Mesenchymal stem cell (in vitro differentiated cells and primary cell): ENCODE data around the gene RABEP1.
"Not testable (repeated sequence)": the region's sequence is repeated elsewhere in the genome, so short reads cannot be mapped to it uniquely, and the experiment has no call there.

Experiments
- DNase-seq: peaks from one replicate; pipeline ENCODE4 v3.0.0-alpha.2; 2013
- H2AFZ ChIP-seq: one replicate; pipeline ENCODE4 v1.6.1; 2013; ENCODE audit warnings: low read depth, mild to moderate bottlenecking, control low read depth, inconsistent platforms, low read length, moderate library complexity
- H2AK5ac ChIP-seq: 2 replicates; pipeline ENCODE4 v1.6.1; 2013; ENCODE audit warnings: low read length, moderate library complexity, mild to moderate bottlenecking, inconsistent platforms; ENCODE audit not compliant: severe bottlenecking
- H2BK120ac ChIP-seq: one replicate; pipeline ENCODE4 v1.6.1; 2013; ENCODE audit warnings: low read depth, mild to moderate bottlenecking, inconsistent platforms, low read length, moderate library complexity
- H2BK12ac ChIP-seq, 2 experiments: one replicate each; pipeline ENCODE4 v1.6.1; 2013; ENCODE audit warnings: inconsistent platforms in 2 of 2, low read length in 2 of 2, mild to moderate bottlenecking in 2 of 2, moderate library complexity in 2 of 2, control low read depth in 1 of 2
- H2BK15ac ChIP-seq: one replicate; pipeline ENCODE4 v1.6.1; 2013; ENCODE audit warnings: mild to moderate bottlenecking, low read depth, inconsistent platforms; ENCODE audit not compliant: poor library complexity, severe bottlenecking
- H2BK5ac ChIP-seq: 2 replicates; pipeline ENCODE4 v1.6.1; 2013; ENCODE audit warnings: low read depth, mild to moderate bottlenecking, low read length, control low read depth, inconsistent platforms; ENCODE audit not compliant: poor library complexity, severe bottlenecking
- H3K14ac ChIP-seq, 2 experiments: one replicate each; pipeline ENCODE4 v1.6.1; 2013; ENCODE audit warnings: inconsistent platforms in 2 of 2, low read length in 2 of 2, control low read depth in 1 of 2, mild to moderate bottlenecking in 1 of 2, moderate library complexity in 1 of 2
- H3K18ac ChIP-seq, 2 experiments: one replicate each; pipeline ENCODE4 v1.6.1; 2013; ENCODE audit warnings: inconsistent platforms in 2 of 2, low read length in 2 of 2, control low read depth in 1 of 2, low read depth in 1 of 2, mild to moderate bottlenecking in 1 of 2
- H3K23ac ChIP-seq, 2 experiments: one replicate each; pipeline ENCODE4 v1.6.1; 2013; ENCODE audit warnings: inconsistent platforms in 2 of 2, low read length in 2 of 2, mild to moderate bottlenecking in 2 of 2, moderate library complexity in 2 of 2, control low read depth in 1 of 2
- H3K27ac ChIP-seq: 2 replicates; pipeline ENCODE4 v1.5.1; 2013; ENCODE audit warnings: mild to moderate bottlenecking, moderate library complexity, low read length, control low read depth, inconsistent platforms; ENCODE audit not compliant: poor library complexity, severe bottlenecking
- H3K27me3 ChIP-seq, 2 experiments: 2 replicates each; pipeline versions ENCODE4 v1.6.1 to v1.7.0; 2013; ENCODE audit warnings: low read length in 2 of 2, mild to moderate bottlenecking in 2 of 2, moderate library complexity in 2 of 2, control low read depth in 1 of 2, inconsistent platforms in 1 of 2; ENCODE audit not compliant: control insufficient read depth in 1 of 2, insufficient read depth in 1 of 2
- H3K36me3 ChIP-seq, 2 experiments: 2 replicates each; pipeline versions ENCODE4 v1.6.1 to v1.7.0; 2013; ENCODE audit warnings: low read length in 2 of 2, control low read depth in 1 of 2, inconsistent platforms in 1 of 2, low read depth in 1 of 2, mild to moderate bottlenecking in 1 of 2; ENCODE audit not compliant: insufficient read depth in 2 of 2, control insufficient read depth in 1 of 2
- H3K4ac ChIP-seq, 2 experiments: one replicate each; pipeline ENCODE4 v1.6.1; 2013; ENCODE audit warnings: inconsistent platforms in 2 of 2, low read length in 2 of 2, mild to moderate bottlenecking in 2 of 2, moderate library complexity in 2 of 2, control low read depth in 1 of 2, low read depth in 1 of 2
- H3K4me1 ChIP-seq: 2 replicates; pipeline ENCODE4 v1.6.1; 2013; ENCODE audit warnings: low read depth, low read length, control low read depth; ENCODE audit not compliant: control insufficient read depth, insufficient read depth
- H3K4me2 ChIP-seq: 2 replicates; pipeline ENCODE4 v1.6.1; 2013; ENCODE audit warnings: low read length, mild to moderate bottlenecking, inconsistent platforms; ENCODE audit not compliant: poor library complexity, severe bottlenecking
- H3K4me3 ChIP-seq, 2 experiments: 2 replicates each; pipeline versions ENCODE4 v1.5.1 to v1.7.0; 2013; ENCODE audit warnings: low read length in 2 of 2, mild to moderate bottlenecking in 2 of 2, control low read depth in 1 of 2, low read depth in 1 of 2; ENCODE audit not compliant: insufficient read depth in 1 of 2
- H3K79me1 ChIP-seq: replicated peaks from 2 replicates; pipeline ENCODE4 v1.6.1; 2013; ENCODE audit warnings: mild to moderate bottlenecking, control low read depth, low read length, inconsistent platforms; ENCODE audit not compliant: poor library complexity, severe bottlenecking
- H3K9ac ChIP-seq: 2 replicates; pipeline ENCODE4 v1.7.0; 2013; ENCODE audit warnings: mild to moderate bottlenecking, low read length, moderate library complexity
- H3K9me3 ChIP-seq: 2 replicates; pipeline ENCODE4 v1.7.0; 2013; ENCODE audit warnings: mild to moderate bottlenecking, low read length; ENCODE audit not compliant: control insufficient read depth
- H4K8ac ChIP-seq: one replicate; pipeline ENCODE4 v1.6.1; 2013; ENCODE audit warnings: inconsistent platforms, mild to moderate bottlenecking, low read length, moderate library complexity
- H4K91ac ChIP-seq: one replicate; pipeline ENCODE4 v1.6.1; 2013; ENCODE audit warnings: mild to moderate bottlenecking, low read length, inconsistent platforms
- WGBS: methylation state at CpG from one replicate; pipeline ENCODE4 v1.1.7; 2013; ENCODE audit warnings: mixed read lengths; 5-methylcytosine and 5-hydroxymethylcytosine counted together

RABEP1 gene

GRCh38 chr17:5236938-5237540 is 45.0 kb upstream of the RABEP1 start:
- H3K4me1 ChIP-seq, result no peaks in the 10 kb centered on the region
- no peak overlapping the region for H3K9ac ChIP-seq
- no peak for DNase-seq
- no peak overlapping the region for H3K18ac ChIP-seq
- H3K79me1 ChIP-seq, result no peaks in the 10 kb centered on the region
- H3K23ac ChIP-seq, result no peak overlapping the region
- H2BK12ac ChIP-seq, result no peak overlapping the region
- no peak overlapping the region for H2AK5ac ChIP-seq
- H2BK5ac ChIP-seq, result no peak overlapping the region
- H3K36me3 ChIP-seq, result peaks cover 0 to 10% of the 10 kb centered on the region in 2 experiments
- no peak overlapping the region for H3K14ac ChIP-seq
- H3K4ac ChIP-seq, result no peak overlapping the region
- WGBS, result 94% methylated on average over 3 of the region's 3 CpGs
- no peak overlapping the region for H2AFZ ChIP-seq
- no peak overlapping the region for H3K27ac ChIP-seq
- H3K4me2 ChIP-seq, result no peak overlapping the region
- H4K91ac ChIP-seq, result no peak overlapping the region
- H3K27me3 ChIP-seq, result peaks cover 2 to 4% of the 10 kb centered on the region in 2 experiments
- no peak overlapping the region for H4K8ac ChIP-seq
- no peaks in the 10 kb centered on the region for H3K9me3 ChIP-seq
- no peak overlapping the region for H2BK15ac ChIP-seq
- H3K4me3 ChIP-seq, result no peak overlapping the region
- no peak overlapping the region for H2BK120ac ChIP-seq

GRCh38 chr17:5237541-5238016 is 44.5 kb upstream of the RABEP1 start:
- DNase-seq, result peak; percentile 46
- Histone ChIP-seq H2BK15ac (no peak overlapping the region), H3K9ac (no peak overlapping the region), H4K8ac (no peak overlapping the region), H3K4me1 (no peaks in the 10 kb centered on the region), H3K27me3 (peaks cover 4% of the 10 kb centered on the region in 2 experiments), H3K36me3 (peaks cover 0 to 10% of the 10 kb centered on the region in 2 experiments), H3K4ac (no peak overlapping the region), H3K4me2 (no peak overlapping the region), H3K4me3 (no peak overlapping the region), H3K79me1 (no peaks in the 10 kb centered on the region), H3K27ac (no peak overlapping the region), H4K91ac (no peak overlapping the region), H2BK120ac (no peak overlapping the region), H3K9me3 (no peaks in the 10 kb centered on the region), H3K23ac (no peak overlapping the region), H3K14ac (no peak overlapping the region), H2AK5ac (no peak overlapping the region), H2BK12ac (no peak overlapping the region), H2AFZ (no peak overlapping the region), H2BK5ac (no peak overlapping the region), H3K18ac (no peak overlapping the region)
- WGBS, result 25% methylated on average over 4 of the region's 6 CpGs

GRCh38 chr17:5238333-5238732 is 43.8 kb upstream of the RABEP1 start:
- Histone ChIP-seq H3K27me3 (peaks cover 4% of the 10 kb centered on the region in 2 experiments), H2BK120ac (no peak overlapping the region), H2BK15ac (no peak overlapping the region), H3K14ac (no peak overlapping the region), H3K4ac (no peak overlapping the region), H3K18ac (no peak overlapping the region), H3K4me1 (no peaks in the 10 kb centered on the region), H3K23ac (no peak overlapping the region), H3K4me3 (no peak overlapping the region), H3K9me3 (no peaks in the 10 kb centered on the region), H2BK5ac (no peak overlapping the region), H3K36me3 (peaks cover 0 to 10% of the 10 kb centered on the region in 2 experiments), H4K91ac (no peak overlapping the region), H3K9ac (no peak overlapping the region), H3K27ac (no peak overlapping the region), H4K8ac (no peak overlapping the region), H2BK12ac (no peak overlapping the region), H3K79me1 (no peaks in the 10 kb centered on the region), H3K4me2 (no peak overlapping the region), H2AK5ac (no peak overlapping the region), H2AFZ (no peak overlapping the region)
- WGBS, result 78% methylated on average over 4 of the region's 4 CpGs
- no peak for DNase-seq

GRCh38 chr17:5239769-5240168 is 42.3 kb upstream of the RABEP1 start:
- not testable (repeated sequence) for H3K18ac ChIP-seq, H2BK12ac ChIP-seq, H4K8ac ChIP-seq, H3K27me3 ChIP-seq, H3K4me3 ChIP-seq, H2BK5ac ChIP-seq, H2AFZ ChIP-seq, H3K79me1 ChIP-seq, H2BK120ac ChIP-seq, H3K36me3 ChIP-seq, DNase-seq, H3K4me2 ChIP-seq, H3K14ac ChIP-seq, H3K9ac ChIP-seq, H4K91ac ChIP-seq, H3K4me1 ChIP-seq, H3K27ac ChIP-seq, H3K23ac ChIP-seq, H3K9me3 ChIP-seq, H2AK5ac ChIP-seq, H3K4ac ChIP-seq, H2BK15ac ChIP-seq
- 74% methylated on average over 7 of the region's 7 CpGs for WGBS
